Measurements from ENCODE around the gene PDE4B.
"Not testable (repeated sequence)": the region's sequence is repeated elsewhere in the genome, so short reads cannot be mapped to it uniquely, and the experiment has no call there.

The PDE4B gene

DNA sequence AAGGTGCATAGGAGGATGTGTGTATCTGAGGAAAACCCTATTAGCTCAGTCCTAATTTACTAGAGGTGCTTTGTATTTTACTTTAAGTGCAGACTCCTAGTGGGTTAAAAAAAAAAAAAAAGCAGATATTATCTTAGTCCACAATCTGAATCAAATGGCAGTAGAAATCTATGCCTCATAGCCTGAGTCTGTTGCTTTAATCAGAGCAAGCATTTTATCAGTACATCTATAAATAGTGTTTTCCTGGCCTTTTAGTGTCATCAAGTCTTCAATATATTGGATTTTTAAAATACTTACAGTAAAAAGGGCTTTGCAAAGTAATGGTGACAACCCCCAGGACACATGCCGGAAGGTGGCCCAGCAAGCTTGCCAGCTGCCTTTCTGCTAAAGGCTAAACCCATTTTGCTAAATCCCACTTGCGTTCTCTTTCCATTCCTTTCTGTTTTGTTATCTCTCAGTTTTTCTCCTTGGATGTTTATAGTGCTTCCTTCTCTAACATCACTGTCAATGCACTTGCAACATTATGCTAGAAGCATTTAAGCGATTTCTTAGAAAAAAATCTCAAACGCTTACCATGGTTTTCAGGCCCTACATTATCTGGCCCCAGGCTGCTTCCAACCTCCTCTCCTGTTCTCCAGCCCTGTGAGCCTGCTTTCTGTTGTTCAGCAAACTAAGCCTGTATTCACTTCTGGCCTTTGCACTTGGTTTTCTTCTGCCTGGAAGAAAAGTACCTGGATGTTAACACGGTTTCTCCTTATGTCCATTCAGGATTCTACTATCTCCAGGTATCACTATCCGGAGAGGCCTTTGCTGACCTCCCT, 206.3 kb downstream of the PDE4B start:
- DNase-seq, result no peak

DNA sequence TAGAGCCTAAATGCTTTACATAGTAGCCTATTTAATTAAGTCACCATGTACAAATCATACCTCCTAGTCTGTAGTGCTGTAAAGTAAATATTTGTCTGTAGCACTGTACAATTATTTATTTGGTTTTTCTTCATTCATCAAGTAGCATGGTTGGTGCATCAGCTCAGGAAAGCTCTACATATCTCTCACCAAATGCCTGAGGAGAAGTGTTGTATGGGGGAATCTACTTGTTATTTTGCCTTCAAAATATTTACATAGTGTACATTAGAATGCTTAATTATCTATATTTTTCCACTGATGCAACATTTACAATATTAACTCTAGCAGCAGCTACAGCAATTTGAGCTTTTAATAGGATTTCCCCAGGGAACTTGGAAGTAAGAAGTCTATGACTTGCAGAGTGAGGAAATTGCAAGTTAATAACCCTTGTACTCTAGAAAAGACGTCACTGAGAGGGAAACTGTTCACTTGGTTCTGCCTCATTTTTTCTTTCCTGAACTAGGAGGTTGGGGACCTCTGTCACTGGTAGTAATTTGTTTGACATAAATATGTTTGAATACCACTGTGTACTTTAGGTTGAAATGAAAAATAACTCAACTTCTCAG, 207.4 kb downstream of the PDE4B start:
- DNase-seq, result no peak

DNA sequence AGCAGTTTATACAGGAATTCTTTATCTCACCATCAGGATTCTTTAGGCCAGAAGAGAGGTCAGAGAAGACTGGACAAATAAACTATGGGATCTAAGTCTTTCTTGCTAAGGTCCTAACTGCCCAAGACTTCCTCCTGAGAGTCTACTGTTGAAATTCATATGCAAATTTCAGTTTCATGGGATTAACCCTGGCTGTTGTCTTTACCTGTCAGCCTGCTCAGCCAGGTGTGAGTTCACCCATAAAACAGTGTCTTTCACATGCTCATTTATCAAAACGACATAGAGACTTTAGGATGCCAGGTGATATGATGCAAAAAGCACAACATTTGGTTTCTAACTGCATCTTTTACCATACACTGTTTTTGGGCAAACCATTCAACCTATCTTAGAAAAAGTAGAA, 211.0 kb downstream of the PDE4B start:
- no peak for DNase-seq

DNA sequence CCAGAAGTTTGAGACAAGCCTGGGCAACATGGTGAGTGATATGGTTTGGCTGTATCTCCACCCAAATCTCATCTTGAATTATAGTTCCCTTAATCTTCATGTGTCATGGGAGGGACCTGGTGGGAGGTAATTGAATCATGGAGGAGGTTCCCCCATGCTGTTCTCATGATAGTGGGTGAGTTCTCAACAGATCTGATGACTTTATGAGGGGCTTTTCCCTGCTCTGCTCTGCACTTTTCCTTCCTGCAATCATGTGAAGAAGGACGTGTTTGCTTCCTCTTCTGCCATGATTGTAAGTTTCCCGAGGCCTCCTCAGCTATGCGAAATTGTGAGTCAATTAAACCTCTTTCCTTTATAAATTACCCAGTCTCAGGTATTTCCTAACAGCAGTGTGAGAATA, 213.8 kb downstream of the PDE4B start:
- not testable (repeated sequence) for DNase-seq

DNA sequence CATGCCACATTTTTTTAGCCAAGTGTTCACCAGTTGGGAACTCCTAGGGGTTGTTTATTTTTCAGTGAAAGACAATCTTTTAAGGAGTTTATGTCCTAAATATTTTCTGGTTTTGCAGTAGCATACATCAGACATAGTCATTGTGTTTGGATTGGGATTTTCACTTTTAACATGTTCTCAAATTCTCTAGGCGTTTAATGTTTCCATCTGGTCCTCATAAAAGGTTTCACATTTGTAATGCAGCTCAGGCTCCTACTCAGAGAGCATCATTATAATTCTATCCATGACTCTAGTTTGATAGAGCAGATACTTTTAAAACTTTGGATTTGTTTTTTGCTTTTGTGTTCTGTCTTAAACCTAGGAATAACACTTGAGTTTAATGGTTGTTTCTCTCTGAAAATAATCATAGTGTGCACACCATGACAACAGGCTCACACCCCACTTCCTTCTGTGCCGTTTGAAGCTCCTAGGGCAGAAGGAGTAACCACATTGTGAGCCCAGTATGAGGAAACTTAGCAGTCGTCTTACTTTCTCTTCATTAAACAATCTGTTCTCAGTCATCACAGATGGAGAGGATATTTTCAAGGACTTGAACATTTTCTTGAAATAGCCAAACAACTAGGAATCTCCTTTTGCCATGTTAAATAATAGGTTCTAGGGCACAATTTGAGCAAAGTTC, 219.6 kb downstream of the PDE4B start:
- no peak for DNase-seq

GRCh38 chr1:66013371-66013770, 220.7 kb downstream of the PDE4B start:
- no peak for DNase-seq

DNA sequence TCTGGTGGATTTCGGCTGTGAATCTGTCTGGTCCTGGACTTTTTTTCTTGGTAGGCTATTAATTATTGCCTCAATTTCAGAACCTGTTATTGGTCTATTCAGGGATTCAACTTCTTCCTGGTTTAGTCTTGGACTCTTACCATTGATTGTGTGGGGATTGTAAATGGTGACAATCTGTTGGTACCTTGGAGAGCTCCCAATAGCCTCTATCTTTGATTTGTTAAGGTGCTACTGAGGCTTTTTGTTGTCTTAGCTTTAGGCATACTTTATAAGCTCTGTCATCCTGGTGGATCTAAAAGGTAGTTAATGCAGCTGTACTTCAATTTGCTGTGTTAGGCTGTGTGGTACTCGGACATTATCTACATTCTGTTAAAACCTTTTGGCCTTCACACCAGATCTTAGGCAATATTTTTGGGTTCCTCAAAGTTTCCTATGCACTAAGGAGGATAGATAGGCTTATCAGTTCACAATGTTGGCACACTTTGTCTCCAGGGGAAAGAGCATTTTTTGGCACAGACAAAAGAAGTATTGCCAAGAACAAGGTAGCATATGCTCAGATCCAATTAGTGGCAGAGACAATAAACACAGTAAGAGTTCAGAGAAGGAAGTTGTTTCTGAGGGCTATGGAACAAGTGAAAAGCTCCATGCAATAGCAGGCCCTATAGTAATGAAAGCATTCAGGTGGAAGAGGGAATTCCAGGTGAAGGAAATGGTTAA, 230.4 kb downstream of the PDE4B start:
- no peak for DNase-seq

DNA sequence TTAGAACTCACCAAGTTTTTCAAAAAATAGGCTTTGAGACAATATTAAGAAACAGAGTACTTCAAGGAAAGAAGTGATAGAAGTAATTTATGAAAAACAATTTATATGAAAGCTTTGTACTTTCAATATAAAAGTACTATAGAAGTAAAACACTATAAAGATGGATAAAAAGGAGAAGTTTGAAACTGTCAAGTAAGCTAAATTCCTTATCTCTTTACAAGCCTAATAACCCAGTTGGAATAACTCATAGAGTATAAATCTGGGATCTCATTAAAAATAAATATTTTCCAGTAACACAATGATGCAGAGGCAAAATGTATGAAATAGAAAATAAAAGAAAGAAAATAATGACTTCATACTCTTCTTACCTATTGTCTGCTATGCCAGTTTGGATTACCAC, 232.5 kb downstream of the PDE4B start:
- no peak for DNase-seq

DNA sequence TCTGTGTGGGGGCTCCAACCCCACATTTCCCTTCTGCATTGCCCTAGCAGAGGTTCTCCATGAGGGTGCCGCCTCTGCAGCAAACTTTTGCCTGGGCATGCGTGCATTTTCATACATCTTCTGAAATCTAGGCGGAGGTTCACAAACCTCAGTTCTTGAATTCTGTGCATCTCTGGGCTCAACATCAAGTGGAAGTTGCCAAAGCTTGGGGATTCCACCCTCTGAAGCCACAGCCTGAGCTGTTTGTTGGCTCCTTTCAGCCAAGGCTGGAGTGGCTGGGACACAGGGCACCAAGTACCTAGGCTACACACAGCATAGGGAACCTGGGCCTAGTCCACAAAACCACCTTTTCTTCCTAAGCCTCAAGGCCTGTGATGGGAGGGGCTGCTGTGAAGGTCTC, 235.3 kb downstream of the PDE4B start:
- no peak for DNase-seq

DNA sequence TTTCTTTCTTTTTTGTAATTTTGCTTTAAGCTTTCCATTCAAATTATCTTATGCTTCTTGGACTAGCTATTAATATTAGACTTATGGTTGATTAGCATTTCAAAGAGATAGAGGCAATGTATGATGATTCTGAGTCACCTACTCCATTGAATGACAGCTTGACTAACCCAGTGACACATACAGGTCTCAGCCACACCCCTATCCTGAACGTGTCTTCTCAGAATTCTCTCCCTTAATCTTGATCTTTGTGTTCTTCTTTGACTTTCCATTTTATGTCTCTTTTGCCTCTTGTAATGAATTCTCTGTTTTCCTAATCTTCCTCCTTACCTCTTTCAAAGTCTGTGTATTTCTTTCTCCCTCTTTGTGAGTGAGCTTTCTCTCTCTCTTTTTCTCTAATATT, 241.1 kb downstream of the PDE4B start:
- no peak for DNase-seq

GRCh38 chr1:66035616-66036245, 243.0 kb downstream of the PDE4B start:
- DNase-seq, result no peak

DNA sequence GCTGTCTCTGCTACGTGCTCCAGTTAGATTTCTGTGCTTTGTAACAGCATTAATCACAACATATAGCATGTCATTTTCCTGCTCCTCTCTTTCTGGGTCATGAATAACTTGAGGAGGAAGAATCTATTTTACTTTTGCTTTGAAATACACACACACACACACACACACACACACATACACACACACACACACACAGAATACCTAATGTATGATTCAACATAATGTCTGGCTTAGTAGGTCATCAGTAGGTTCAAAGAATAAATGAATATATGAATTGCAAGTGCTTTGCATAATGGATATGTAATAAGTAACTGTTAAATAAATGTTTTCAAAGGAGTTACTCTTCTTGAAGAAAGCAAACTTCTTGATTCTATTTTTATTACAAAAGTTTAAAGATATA, 249.0 kb downstream of the PDE4B start:
- no peak for DNase-seq

DNA sequence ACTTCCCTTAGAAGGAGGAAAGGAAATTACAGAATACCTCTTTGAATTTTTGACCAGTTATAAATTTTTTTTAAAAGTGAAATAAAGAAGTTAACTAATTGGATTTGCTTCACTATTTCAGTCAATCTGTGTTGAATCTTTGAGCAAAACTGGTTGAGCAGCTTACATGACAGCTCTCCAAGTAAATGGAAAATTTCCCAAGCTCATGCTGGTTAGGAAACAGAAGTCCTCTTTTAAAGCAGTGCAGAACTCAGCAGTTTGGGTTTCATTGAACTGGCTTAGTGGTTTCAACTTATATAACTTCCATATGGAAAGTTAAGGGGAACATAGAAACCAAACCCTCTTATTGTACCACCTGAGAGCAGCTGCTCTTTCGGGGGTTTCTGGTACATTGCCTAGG, 250.5 kb downstream of the PDE4B start:
- DNase-seq, result no peak

DNA sequence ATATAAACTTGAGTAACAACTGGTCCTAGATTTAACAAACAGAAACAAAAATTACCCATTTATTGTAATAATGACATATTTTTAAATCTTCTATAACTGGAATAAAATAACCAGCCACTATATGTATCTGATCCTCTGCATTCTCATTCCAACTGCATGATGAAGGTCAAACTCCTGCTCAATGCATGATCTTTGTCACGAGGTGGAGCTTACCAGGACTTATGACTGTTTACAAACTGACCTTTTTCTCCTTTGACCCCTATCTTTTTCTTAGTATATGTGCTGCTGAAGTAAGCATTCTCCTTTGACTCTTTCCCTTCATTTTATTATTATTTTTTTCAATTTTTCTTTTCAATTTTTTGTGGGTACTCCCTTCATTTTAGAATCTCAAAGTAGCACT, 252.2 kb downstream of the PDE4B start:
- no peak for DNase-seq

GRCh38 chr1:66046415-66046814, 253.7 kb downstream of the PDE4B start:
- DNase-seq, result no peak

GRCh38 chr1:66048011-66048410, 255.3 kb downstream of the PDE4B start:
- DNase-seq, result no peak

- no peak for DNase-seq
These were observed 257.4 kb downstream of the PDE4B start for GRCh38 chr1:66050123-66050522.

- no peak for DNase-seq
These were observed 257.9 kb downstream of the PDE4B start for GRCh38 chr1:66050633-66051032.

DNA sequence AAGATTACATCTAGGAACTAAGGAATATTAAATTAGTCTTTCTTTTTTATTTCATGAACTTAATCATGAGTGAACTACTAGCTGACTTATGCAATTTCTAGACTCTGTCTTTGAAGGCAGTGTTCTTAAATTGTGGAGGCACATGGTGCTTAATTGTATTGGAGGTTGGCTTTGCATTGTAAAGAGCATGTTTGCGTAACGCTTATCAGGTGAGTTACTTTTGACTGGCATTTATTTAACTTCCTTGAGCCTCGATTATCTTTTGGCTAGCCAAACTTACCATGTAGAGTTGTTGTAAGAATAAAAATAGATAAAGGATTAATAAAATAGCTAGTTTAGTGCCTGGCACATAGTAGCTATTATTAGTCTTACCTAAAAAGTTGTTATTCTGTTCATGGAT, 262.4 kb downstream of the PDE4B start:
- no peak for DNase-seq

DNA sequence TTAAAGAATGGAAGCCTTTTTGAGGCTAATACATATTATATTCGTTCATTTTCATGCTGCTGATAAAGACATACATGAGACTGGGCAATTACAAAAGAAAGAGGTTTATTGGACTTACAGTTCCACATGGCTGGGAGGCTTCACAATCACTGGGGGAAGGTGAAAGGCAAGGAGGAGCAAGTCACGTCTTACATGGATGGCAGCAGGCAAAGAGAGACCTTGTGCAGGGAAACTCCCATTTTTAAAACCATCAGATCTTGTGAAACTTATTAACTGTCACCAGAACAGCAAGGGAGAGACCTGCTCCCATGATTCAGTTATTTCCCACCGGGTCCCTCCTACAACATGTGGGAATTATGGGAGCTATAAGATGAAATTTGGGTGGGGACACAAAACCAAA, 264.8 kb downstream of the PDE4B start:
- DNase-seq, result not testable (repeated sequence)

GRCh38 chr1:66058558-66058957, 265.9 kb downstream of the PDE4B start:
- no peak for DNase-seq

DNA sequence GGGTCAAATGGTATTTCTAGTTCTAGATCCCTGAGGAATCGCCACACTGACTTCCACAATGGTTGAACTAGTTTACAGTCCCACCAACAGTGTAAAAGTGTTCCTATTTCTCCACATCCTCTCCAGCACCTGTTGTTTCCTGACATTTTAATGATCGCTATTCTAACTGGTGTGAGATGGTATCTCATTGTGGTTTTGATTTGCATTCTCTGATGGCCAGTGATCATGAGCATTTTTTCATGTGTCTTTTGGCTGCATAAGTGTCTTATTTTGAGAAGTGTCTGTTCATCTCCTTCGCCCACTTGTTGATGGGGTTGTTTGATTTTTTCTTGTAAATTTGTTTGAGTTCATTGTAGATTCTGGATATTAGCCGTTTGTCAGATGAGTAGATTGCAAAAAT, 274.5 kb downstream of the PDE4B start:
- DNase-seq, result not testable (repeated sequence)

Measured in bone marrow (tissue), 2 donors.